ENCODE data around the gene LINGO1. TPM values are rescaled to one million over a fixed set of nuclear protein-coding genes. Genes with fewer than 3 reads are reported as not detected.

The LINGO1 gene
- total RNA-seq, 6 experiments from 2014 or later, result 0.09 to 0.11 TPM; not detected in 4

- Mint-ChIP-seq H3K4me1 (ENCODE audit: low read depth) (peaks cover 27% of the 10 kb centered on the region), H3K27me3 (ENCODE audit: insufficient read depth) (peaks cover 11% of the 10 kb centered on the region), H3K9me3 (no peaks in the 10 kb centered on the region), H3K4me3 (no peak overlapping the region), H3K27ac (no peak overlapping the region), H3K36me3 (ENCODE audit: low read depth) (no peaks in the 10 kb centered on the region)
- TF ChIP-seq, protein P1, sequence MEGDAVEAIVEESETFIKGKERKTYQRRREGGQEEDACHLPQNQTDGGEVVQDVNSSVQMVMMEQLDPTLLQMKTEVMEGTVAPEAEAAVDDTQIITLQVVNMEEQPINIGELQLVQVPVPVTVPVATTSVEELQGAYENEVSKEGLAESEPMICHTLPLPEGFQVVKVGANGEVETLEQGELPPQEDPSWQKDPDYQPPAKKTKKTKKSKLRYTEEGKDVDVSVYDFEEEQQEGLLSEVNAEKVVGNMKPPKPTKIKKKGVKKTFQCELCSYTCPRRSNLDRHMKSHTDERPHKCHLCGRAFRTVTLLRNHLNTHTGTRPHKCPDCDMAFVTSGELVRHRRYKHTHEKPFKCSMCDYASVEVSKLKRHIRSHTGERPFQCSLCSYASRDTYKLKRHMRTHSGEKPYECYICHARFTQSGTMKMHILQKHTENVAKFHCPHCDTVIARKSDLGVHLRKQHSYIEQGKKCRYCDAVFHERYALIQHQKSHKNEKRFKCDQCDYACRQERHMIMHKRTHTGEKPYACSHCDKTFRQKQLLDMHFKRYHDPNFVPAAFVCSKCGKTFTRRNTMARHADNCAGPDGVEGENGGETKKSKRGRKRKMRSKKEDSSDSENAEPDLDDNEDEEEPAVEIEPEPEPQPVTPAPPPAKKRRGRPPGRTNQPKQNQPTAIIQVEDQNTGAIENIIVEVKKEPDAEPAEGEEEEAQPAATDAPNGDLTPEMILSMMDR (IDR thresholded peaks at IDR 0.05), result no peak
- DNase-seq, result no peak
These were observed 28.9 kb downstream of the LINGO1 start for GRCh38 chr15:77603611-77604336.

GRCh38 chr15:77602800-77603199, 29.9 kb downstream of the LINGO1 start:
- H3K36me3 Mint-ChIP-seq (ENCODE audit: low read depth), result no peaks in the 10 kb centered on the region
- TF ChIP-seq, protein P1 (IDR thresholded peaks at IDR 0.05), result no peak
- H3K27ac Mint-ChIP-seq, result no peak overlapping the region
- H3K4me3 Mint-ChIP-seq, result no peak overlapping the region
- DNase-seq, result no peak
- peaks cover 30% of the 10 kb centered on the region for H3K4me1 Mint-ChIP-seq (ENCODE audit: low read depth)
- peaks cover 11% of the 10 kb centered on the region for H3K27me3 Mint-ChIP-seq (ENCODE audit: insufficient read depth)
- no peaks in the 10 kb centered on the region for H3K9me3 Mint-ChIP-seq

GRCh38 chr15:77599899-77600298, 32.8 kb downstream of the LINGO1 start:
- Mint-ChIP-seq H3K27me3 (ENCODE audit: insufficient read depth) (peaks cover 12% of the 10 kb centered on the region), H3K4me1 (ENCODE audit: low read depth) (peaks cover 35% of the 10 kb centered on the region), H3K4me3 (no peak overlapping the region), H3K27ac (no peak overlapping the region), H3K9me3 (no peaks in the 10 kb centered on the region), H3K36me3 (ENCODE audit: low read depth) (no peaks in the 10 kb centered on the region)
- TF ChIP-seq, protein P1 (IDR thresholded peaks at IDR 0.05), result no peak
- no peak for DNase-seq

GRCh38 chr15:77599357-77599756, 33.4 kb downstream of the LINGO1 start:
- Mint-ChIP-seq H3K9me3 (no peaks in the 10 kb centered on the region), H3K4me3 (no peak overlapping the region), H3K27me3 (ENCODE audit: insufficient read depth) (peaks cover 10% of the 10 kb centered on the region), H3K4me1 (ENCODE audit: low read depth) (peaks cover 35% of the 10 kb centered on the region), H3K36me3 (ENCODE audit: low read depth) (no peaks in the 10 kb centered on the region), H3K27ac (no peak overlapping the region)
- DNase-seq, result no peak
- TF ChIP-seq, protein P1 (IDR thresholded peaks at IDR 0.05), result no peak

DNA sequence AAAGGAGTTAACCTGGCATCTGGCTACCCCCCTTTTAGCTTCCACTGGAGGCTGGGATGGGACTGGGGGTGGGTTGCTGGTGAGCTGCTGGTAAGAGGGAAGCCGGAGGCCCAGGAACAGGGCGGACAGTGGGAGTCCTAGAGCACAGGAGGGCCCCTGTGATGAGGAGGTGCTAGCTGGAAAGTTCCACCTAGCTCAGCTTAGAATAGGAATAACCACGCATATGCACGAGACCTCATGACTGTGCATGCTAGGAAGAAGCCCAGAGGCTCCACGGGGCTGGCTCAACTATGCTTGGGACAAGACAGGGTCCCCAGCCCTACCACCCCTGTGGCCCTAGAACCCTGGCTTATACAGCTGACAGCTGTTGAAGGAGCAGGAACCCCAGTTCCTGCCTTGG, 34.1 kb downstream of the LINGO1 start:
- peaks cover 10% of the 10 kb centered on the region for H3K27me3 Mint-ChIP-seq (ENCODE audit: insufficient read depth)
- TF ChIP-seq, protein P1 (IDR thresholded peaks at IDR 0.05), result no peak
- no peak overlapping the region for H3K27ac Mint-ChIP-seq
- no peaks in the 10 kb centered on the region for H3K9me3 Mint-ChIP-seq
- H3K36me3 Mint-ChIP-seq (ENCODE audit: low read depth), result no peaks in the 10 kb centered on the region
- no peak overlapping the region for H3K4me3 Mint-ChIP-seq
- DNase-seq, result no peak
- H3K4me1 Mint-ChIP-seq (ENCODE audit: low read depth), result peaks cover 35% of the 10 kb centered on the region
